NCI-H748 treated with DMSO at 0.1 percent for 48 hours (cell line): ENCODE data around the gene LUC7L.
A peak's percentile ranks its signal among the peaks of the same experiment; 100 is the strongest.
"Not testable (repeated sequence)": the region's sequence is repeated elsewhere in the genome, so short reads cannot be mapped to it uniquely, and the experiment has no call there.

Experiments used
- DNase-seq: peaks from one replicate; lab custom pipeline; 2025; lab: John Stamatoyannopoulos, UW

The LUC7L gene

DNA sequence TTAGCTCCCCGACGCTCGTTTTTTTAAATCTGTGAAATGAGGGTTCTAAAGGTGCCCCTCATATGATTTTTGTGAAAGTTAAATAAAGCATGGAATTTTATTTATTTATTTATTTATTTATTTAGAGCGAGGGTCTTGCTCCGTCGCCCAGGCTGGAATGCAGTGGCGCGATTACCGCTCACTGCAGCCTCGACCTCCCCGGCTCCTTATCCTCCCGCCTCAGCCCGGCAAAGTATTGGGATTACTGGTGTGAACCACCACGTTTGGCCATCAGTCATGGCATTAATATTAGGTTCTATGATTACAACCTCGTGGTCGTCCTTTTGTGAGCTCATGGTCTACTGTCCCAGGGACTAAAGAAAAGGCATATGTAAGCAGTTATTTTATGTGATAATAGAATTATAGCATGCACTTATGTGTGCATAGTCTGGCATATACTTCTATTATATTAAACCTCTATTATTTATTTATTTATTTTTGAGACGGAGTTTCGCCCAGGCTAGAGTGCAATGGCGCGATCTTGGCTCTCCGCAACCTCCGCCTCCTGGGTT lies 557 bp upstream of the LUC7L start:
- DNase-seq, result no peak

DNA sequence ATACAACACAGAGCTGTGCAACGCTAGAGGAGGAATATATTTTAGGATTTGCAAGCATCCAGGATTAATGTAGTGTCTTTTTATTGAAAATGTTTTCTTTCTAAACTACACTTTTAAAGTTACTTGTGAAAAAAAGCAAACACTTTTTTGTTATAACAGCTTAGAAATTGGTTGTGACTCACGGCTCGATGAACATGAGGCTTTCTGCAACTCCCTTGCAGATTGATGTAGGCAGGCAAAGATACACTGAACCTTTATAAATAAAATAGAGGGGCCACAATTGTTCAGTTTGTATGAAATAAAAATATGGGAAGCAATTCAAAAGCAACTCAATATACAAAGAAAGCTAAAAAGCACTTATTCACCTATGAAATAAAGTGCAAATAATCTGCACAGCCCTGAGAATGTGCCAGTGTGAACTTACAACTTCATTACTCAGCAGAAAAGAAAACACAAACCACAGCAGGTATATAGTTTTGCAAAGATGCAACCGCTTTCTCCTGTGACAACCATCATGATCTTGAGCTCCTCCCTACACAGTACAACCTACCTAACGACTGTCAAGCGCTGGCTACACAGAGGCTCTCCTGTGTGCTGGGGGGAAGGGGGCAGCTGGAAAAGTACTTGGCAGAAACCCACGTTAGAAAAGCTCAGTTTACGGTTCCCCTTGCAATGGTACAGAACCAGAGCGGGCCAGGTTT lies 948 bp downstream of the LUC7L start:
- no peak for DNase-seq

DNA sequence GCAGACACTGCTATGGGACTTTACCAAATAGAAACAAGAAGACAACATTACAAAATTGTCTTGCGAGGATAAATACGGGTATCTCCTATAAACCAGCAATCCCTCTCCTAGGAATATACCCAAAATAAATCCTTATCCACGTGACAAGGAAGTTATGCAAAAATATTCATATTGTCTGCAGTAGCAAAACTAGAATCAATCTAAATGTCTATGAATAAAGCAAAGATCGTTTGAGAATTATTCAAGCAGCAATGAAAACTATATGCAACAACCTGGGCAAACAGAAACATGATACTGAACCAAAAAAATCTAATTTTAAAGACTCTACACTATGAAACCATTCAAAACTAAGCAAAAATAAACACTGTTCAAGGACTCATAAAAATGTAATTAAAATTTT lies 9.2 kb downstream of the LUC7L start:
- DNase-seq, result no peak

DNA sequence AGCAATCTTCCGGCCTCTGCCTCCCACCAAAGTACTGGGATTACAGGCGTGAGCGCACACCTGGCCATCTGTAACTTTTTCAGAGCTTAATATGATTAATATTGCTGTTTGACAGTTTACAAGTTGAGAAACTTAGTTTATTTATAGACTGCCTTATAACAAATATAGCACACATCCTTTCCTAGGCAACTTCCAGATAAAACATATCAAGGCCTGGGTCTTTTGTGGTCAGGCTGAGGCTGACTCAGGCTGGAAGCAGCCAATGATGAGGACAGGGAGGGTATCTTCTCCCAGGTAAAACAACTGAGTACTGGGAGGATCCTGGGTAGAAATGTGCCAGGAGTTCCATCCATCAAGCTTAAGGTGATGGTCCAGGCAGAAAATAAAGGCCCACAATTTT lies 16.2 kb downstream of the LUC7L start:
- DNase-seq, result no peak

DNA sequence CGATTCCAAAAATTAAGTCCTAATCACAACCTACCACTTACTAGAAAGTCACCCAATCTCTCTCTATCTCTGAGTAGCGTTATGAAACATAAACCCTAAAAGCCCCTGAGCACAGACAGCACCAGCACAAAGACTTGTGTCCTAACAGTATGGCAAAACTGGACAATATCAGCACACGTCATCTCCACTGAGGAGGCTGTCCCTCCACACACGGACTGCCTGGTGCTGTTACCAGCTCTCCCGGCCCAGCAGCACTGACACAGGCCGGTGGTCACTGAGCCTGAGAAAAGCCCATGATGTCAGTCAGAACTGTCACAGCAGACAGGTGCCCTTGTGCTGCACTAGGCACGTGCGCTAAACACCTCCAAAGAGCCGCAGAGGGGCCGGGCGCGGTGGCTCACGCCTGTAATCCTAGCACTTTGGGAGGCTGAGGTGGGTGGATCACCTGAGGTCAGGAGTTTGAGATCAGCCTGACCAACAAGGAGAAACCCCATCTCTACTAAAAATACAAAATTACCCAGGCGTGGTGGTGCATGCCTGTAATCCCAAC lies 17.5 kb downstream of the LUC7L start:
- not testable (repeated sequence) for DNase-seq

DNA sequence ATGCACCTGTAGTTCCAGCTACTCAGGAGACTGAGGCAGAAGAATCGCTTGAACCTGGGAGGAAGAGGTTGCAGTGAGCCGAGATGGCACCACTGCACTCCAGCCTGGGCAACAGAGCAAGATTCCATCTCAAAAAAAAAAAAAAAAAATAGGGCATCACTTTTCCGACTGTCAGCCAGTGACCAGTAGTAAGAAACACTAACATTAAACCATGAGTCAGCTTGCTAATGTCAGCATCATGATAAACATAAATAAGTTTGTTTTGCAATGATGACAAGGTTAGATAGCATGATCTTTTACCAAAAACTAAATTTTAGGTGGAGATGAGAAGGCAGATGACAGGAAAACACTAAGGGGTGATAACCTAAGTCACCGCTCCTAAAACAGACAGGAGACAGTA lies 19.9 kb downstream of the LUC7L start:
- DNase-seq, result not testable (repeated sequence)

DNA sequence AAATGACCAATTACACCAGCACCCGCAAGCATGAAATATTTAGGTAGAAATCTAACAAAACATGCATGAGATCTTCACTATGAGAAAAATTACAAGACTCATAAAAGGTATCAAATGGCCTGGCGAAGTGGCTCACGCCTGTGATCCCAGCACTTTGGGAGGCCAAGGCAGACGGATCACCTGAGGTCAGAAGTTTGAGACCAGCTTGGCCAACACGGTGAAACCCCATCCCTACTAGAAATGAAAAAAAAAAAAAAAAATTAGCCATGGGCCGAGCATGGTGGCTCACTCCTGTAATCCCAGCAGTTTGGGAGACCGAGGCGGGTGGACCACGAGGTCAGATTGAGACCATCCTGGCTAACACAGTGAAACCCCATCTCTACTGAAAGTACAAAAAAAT lies 25.2 kb downstream of the LUC7L start:
- DNase-seq, result not testable (repeated sequence)

DNA sequence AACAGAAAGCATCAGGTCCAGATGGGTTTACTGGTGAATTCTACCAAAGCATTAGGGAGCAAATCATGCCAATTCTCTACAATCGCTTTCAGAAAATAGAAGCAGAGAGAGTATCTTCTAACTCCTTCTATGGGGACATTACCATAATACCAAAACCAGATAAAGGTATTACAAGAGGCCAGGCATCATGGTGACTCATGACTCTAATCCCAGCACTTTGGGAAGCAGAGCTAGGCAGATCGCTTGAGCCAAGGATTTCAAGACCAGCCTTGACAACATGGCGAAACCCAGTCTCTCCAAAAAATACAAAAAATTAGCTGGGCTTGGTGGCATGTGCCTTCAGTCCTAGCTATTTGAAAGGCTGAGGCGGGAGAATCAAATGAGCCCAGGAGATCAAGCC lies 26.0 kb downstream of the LUC7L start:
- DNase-seq, result no peak

DNA sequence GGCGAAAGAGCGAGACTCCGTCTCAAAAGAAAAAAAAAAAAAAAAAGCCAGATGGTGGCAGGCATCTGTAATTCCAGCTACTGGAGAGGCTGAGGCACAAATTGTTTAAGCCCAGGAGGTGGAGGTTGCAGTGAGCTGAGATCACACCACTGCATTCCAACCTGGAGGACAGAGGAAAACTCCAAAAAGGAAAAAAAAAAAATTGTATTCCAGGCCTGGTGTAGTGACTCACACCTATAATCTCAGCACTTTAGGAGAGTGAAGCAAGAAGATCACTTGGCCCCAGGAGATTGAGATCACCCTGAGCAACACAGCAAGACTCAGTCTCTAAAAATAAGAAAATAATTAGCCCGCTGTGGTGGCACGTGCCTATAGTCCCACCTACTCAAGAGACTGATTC lies 28.9 kb downstream of the LUC7L start:
- no peak for DNase-seq

DNA sequence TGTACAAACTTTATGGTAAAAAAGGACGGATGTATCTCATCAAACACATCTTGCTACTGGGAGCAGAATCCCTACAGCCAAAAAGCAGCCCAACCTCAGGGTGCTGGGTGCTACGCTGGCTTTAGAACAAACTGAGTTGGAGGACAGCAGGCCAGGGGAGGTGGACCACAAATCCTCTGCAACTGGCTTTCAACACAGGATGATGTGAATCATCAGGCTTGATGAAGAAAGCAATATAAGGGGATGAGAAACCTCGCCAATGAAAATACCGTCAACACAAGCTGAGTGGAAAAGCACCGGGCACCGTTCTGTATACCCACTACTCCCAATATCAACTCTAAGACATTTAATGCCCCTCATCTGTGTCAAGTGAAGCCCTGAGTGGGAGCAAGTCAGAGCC lies 34.7 kb downstream of the LUC7L start:
- DNase-seq, result no peak

DNA sequence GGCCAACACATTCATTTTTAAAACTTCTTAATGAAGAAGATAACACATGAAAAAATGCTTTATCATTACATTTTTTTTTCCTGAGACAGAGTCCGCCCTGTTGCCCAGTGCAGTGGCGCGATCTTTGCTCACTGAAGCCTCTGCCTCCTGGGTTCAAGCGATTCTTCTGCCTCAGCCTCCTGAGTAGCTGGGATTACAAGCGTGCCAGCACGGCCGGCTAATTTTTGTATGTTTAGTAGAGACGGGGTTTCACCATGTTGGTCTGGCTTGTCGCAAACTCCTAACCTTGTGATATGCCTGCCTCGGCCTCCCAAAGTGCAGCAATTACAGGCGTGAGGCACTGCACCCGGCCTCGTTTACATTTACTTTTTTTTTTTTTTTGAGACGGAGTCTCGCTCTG lies 35.8 kb downstream of the LUC7L start:
- DNase-seq, result no peak

DNA sequence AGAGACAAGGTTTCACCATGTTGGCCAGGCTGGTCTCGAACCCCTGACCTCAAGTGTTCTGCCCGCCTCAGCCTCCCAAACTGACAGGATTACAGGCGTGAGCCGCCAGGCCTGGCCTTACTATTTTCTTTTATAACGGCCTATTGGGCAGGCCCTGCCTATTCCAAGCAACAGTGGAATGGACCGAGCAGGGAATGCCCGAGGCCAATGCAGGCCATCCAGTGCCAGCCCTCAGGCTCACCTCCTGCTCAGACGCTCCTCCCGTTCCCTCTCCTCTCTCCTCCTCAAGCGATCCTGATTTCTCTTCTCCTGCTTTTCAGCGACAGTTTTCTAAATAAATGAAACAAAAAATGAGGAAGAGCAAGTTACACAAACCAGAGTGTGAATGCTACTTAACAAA lies 36.6 kb downstream of the LUC7L start:
- no peak for DNase-seq

DNA sequence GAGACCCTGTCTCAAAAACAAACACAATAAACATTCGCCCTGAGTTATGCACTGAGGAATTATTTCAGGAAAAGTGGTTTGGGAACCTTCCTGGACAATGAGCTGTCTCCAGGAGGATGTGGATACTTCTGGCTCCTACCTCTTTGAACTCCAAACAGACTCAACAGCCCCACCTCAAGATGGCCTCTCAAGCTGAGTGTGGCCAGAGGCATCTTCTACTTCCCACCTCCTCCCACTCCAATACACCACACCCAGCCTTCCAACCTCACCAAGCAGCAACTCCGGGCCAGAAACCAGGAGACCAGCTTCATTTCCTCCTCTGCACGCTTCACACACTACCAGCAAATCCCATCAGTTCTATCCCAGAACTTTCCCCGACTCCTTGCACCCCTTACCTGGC lies 37.4 kb downstream of the LUC7L start:
- no peak for DNase-seq

DNA sequence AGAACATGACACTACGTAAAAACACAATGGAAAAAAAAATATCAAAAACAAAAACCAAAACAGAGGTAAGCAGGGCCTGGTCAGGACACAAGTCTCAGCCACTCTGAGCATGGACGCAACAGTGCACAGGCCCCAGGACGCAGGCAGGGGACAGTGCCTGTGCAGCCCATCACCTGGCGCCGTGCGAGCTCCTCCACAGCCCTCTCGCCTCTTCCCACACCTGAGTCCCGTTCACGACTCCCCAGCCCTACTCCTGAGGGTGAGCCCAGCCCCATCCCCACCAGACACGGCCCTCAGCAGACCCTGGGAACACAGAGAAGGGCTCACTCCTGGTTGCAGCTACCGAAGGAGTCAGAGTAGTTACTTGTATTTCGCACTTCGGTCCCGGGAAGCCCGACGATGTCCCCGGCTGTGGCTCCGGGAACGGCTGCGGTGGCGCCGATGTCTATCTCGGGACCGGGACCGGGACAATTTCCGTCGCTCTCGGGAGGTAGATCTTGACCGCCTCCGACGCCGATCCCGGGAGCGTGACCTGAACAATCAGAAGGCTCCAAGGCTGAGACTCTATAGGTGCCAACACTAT lies 39.6 kb downstream of the LUC7L start:
- DNase-seq, result no peak

DNA sequence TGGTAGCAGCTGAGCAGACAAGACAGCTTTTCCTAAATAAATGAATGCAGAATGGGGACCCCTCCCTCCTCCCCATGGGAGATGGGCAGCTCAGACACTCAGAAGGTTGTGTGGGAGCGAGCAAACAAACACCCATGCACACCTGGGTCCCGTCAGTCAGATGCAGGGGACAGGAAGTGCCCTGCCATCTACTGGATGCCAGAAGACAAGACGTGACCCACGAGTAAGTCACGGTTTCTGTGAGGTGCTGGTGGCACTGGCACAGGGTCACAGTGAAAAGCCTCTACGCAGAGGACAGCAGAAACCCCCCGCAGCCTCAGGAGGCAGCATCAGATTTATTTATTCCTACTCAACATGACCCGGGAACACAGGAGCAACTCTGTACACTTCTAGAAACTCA lies 40.6 kb downstream of the LUC7L start:
- no peak for DNase-seq

DNA sequence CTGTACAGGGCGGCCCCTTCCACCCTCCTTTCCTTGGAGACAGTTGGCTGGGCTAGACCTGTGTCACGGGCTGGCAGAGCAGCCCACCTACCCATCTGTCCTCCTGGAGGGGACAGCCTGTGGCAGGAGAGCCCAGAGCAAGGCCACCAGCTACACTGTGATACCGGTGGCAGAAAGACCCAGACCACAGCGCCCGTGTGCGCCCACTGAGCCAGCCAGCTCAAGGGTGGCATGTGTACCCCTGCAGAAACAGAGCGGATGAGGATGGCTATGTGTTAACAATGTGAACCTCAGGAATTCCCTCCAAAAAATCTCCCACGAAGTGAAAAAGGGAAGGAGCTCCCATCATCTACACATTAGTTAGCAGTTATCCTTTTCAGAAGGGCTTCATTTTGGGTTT lies 41.9 kb downstream of the LUC7L start:
- no peak for DNase-seq

DNA sequence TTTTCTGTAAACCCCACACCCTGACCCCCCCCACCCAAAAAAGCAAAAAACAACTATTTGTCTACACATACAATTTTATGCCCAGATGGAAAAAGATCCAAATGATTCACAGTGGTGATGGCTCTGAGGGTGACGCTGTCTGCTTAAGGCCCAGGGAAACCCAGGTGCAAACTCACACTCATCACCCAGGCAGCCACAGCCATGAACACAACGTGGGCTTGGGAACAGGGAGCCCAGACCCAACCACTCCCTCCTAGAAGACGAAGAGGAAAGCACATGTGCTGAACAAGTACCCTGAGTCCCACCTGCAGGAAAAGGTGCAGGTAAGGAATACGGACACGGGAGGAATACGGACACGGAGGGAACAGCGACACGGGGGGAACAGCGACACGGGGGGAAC lies 43.6 kb downstream of the LUC7L start:
- DNase-seq, result no peak

DNA sequence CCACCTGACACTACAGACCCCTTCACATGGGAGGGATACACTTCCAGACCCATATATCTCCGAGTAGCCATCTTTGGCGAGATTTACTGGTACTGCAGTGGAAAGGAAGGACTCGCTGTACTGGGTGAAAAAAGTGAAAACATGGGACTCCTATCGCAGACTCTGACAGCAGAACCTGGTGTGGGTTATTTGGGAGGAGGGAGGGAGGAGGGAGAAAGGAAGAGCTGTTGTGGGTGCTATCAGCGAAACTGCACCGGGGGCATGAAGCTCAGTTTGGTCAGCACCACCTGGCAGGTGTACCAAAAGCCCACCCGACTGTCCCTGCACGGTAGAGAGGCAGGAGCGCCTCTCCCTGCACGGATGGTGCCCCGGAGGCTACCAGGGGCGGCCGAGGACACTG lies 44.0 kb downstream of the LUC7L start:
- no peak for DNase-seq

DNA sequence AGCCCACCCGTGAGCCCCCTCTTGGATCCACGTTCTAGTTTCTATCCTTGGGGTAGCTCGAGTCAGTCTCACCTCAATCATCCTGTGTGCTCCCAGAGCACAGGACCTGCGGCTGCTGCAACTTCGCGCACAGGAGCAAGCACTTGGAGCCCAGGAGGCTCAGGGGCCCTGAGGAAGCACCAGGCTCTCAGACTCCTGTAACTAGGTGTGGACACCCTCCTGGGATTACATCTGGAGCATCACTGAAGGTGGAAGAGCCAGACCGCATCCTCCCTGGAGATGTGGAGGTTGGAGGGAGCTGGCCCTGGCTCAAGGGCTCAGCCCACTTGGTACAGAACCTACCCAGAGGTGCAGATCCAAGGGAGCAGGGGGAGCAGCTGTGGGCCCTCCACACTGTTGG lies 46.2 kb downstream of the LUC7L start:
- DNase-seq, result no peak

DNA sequence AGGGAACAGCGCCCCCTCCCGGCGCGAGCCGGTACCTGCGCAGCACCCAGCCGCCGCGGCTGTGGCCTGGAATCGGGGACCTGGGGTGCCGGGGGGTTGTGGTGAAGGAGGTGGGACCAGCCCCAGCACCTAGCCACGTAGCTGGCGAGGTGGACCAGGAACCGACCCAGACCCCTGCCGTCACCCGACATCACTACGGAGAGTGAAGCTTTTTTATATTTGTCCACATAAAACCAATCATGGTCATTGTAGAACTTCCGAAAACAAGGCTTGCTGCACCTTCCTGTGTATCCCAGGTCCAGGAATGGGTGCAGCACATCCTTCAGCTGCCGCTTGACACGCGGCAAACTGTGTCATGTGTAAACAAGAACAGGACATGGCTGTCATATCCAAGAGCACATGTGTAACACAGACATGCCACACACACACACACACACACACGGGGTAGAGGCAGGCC lies 47.7 kb downstream of the LUC7L start:
- DNase-seq, result peak; percentile 15

DNA sequence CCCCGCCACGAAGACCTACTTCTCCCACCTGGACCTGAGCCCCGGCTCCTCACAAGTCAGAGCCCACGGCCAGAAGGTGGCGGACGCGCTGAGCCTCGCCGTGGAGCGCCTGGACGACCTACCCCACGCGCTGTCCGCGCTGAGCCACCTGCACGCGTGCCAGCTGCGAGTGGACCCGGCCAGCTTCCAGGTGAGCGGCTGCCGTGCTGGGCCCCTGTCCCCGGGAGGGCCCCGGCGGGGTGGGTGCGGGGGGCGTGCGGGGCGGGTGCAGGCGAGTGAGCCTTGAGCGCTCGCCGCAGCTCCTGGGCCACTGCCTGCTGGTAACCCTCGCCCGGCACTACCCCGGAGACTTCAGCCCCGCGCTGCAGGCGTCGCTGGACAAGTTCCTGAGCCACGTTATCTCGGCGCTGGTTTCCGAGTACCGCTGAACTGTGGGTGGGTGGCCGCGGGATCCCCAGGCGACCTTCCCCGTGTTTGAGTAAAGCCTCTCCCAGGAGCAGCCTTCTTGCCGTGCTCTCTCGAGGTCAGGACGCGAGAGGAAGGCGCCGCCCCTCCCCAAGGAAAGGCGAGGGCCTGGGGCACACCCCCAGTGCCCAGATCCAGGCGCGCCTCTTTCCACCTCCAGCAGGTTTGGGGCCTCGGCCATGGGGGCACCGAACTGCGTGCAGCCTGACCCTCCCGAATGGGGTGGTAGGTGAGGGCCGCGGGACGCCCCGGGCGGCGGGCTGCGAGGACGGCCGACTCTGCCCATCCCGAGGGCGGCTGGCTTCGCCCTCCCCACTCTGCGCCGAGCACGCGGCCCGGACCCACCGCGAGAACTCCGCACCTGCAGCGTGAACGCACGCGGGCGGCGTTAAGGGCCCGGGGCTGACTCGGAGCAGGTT lies 48.3 kb downstream of the LUC7L start:
- peak; percentile 10 for DNase-seq

DNA sequence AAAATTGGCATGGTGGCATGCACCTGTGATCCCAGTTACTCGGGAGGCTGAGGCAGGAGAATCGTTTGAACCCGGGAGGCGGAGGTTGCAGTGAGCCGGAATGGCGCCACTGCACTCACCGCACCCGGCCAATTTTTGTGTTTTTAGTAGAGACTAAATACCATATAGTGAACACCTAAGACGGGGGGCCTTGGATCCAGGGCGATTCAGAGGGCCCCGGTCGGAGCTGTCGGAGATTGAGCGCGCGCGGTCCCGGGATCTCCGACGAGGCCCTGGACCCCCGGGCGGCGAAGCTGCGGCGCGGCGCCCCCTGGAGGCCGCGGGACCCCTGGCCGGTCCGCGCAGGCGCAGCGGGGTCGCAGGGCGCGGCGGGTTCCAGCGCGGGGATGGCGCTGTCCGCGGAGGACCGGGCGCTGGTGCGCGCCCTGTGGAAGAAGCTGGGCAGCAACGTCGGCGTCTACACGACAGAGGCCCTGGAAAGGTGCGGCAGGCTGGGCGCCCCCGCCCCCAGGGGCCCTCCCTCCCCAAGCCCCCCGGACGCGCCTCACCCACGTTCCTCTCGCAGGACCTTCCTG lies 49.1 kb downstream of the LUC7L start, which contains the start of gene HBQ1:
Gene HBQ1, plus strand, starts transcription at position 359 of the 575 bp plus-strand sequence. Its CDS starts 28 bp downstream, at position 387.
- no peak for DNase-seq
